ENCODE measurements around the gene AMMECR1L.
"Not testable (repeated sequence)": the region's sequence is repeated elsewhere in the genome, so short reads cannot be mapped to it uniquely, and the experiment has no call there.

AMMECR1L gene

DNA sequence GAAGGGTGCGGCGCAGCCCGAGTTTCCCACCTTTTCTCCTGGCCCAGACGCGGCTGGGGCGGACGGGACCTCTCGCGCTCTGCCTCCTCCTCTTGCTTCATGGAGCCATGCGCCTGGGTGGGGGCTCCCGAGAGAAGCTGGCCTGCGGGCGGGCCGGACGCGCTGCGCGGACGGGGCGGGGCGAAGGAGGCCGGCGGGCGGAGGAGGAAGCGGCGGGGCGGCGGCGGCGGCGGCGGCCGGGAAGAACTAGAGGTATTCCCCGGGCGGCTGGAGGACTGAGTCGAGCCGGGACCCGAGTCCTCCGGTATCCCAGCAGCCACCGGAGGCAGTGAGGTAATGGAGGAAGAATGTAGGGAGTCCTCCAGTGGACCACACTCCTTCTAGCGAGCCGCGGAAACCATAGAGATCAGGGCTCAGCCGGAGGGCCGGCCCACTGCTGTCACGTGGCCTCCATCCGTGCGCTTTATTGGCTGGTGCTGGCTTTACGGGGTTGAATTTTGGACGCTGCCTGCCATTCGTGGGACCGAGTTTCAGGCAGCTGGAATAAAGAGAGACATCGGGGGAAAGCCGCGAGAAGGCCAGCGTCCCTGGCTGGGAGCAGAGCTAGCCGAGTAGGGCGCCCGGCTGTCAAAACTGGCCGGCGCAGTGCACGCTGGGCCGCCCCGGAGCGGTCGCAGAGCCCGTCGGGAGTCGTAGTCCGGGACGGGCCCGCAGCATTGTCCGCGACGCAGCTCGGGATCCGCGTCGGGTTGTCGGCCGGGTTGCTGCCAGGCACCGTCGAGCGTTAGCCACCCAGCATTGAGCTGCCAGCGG is at the start of gene AMMECR1L:
Gene AMMECR1L (minus strand): TSS at position 177 of the 813 bp plus-strand sequence. CDS start 11,722 bp downstream, outside the sequence.
- Histone ChIP-seq H3K4me3 (ENCODE audit: low read length, poor library complexity, severe bottlenecking) (peak within 1 kb of the TSS; percentile 79), H3K79me2 (ENCODE audit: insufficient read depth, low read length) (peaks cover 52% of the 10 kb centered on the region), H2AFZ (ENCODE audit: low read length) (0 out of 2 replicates have a peak within 1 kb of the TSS, but pooled peaks have one; percentile 48), H3K4me1 (ENCODE audit: insufficient read depth, low read length, poor library complexity, severe bottlenecking) (peaks cover 39% of the 10 kb centered on the region), H3K4me2 (ENCODE audit: low read depth, low read length, poor library complexity, severe bottlenecking) (peak within 1 kb of the TSS; percentile 95), H4K20me1 (ENCODE audit: insufficient read depth, low read length, poor library complexity, severe bottlenecking) (peaks cover 29% of the 10 kb centered on the region), H3K9ac (ENCODE audit: low read depth, low read length, poor library complexity, severe bottlenecking) (peak within 1 kb of the TSS; percentile 67)
- H3K9me3 ChIP-seq (ENCODE audit: insufficient read depth, low read depth, low read length); H3F3A ChIP-seq (ENCODE audit: low read depth); H3K36me3 ChIP-seq (ENCODE audit: insufficient read depth, low read length); H3K27me3 ChIP-seq (ENCODE audit: insufficient read depth, low read length, poor library complexity, severe bottlenecking); H3K9me2 ChIP-seq (replicated peaks; ENCODE audit: low read depth, low read length): not testable (repeated sequence)

DNA sequence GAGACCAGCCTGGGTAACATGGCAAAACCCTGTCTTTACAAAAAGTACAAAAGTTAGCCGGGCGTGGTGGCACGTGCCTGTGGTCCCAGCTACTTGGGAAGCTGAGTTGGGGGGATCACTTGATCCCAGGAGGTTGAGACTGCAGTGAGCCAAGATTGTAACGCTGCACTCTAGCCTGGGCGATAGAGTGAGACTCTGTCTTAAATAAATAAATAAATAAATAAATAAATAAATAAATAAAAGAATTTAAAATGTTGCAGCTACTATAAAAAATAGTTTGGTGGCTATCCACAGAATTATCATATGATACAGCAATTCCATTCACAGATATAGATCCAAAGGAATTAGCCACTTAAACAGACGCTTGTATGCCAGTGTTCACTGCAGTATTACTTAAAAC is 49.6 kb upstream of the AMMECR1L start:
- Histone ChIP-seq H3F3A (ENCODE audit: low read depth) (no peaks in the 10 kb centered on the region), H4K20me1 (ENCODE audit: insufficient read depth, low read length, poor library complexity, severe bottlenecking) (no peaks in the 10 kb centered on the region), H2AFZ (ENCODE audit: low read length) (no peak overlapping the region), H3K4me3 (ENCODE audit: low read length, poor library complexity, severe bottlenecking) (no peak overlapping the region), H3K4me2 (ENCODE audit: low read depth, low read length, poor library complexity, severe bottlenecking) (no peak overlapping the region), H3K36me3 (ENCODE audit: insufficient read depth, low read length) (no peaks in the 10 kb centered on the region), H3K9me2 (replicated peaks; ENCODE audit: low read depth, low read length) (no peaks in the 10 kb centered on the region), H3K4me1 (ENCODE audit: insufficient read depth, low read length, poor library complexity, severe bottlenecking) (no peaks in the 10 kb centered on the region), H3K27me3 (ENCODE audit: insufficient read depth, low read length, poor library complexity, severe bottlenecking) (no peaks in the 10 kb centered on the region), H3K9ac (ENCODE audit: low read depth, low read length, poor library complexity, severe bottlenecking) (no peak overlapping the region), H3K79me2 (ENCODE audit: insufficient read depth, low read length) (no peaks in the 10 kb centered on the region), H3K9me3 (ENCODE audit: insufficient read depth, low read depth, low read length) (no peaks in the 10 kb centered on the region)
- TF ChIP-seq, protein P1, sequence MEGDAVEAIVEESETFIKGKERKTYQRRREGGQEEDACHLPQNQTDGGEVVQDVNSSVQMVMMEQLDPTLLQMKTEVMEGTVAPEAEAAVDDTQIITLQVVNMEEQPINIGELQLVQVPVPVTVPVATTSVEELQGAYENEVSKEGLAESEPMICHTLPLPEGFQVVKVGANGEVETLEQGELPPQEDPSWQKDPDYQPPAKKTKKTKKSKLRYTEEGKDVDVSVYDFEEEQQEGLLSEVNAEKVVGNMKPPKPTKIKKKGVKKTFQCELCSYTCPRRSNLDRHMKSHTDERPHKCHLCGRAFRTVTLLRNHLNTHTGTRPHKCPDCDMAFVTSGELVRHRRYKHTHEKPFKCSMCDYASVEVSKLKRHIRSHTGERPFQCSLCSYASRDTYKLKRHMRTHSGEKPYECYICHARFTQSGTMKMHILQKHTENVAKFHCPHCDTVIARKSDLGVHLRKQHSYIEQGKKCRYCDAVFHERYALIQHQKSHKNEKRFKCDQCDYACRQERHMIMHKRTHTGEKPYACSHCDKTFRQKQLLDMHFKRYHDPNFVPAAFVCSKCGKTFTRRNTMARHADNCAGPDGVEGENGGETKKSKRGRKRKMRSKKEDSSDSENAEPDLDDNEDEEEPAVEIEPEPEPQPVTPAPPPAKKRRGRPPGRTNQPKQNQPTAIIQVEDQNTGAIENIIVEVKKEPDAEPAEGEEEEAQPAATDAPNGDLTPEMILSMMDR (conservative IDR thresholded peaks at IDR 0.05; ENCODE audit: low read length), result no peak
- TF ChIP-seq EZH2phosphoT487 (IDR thresholded peaks at IDR 0.05; ENCODE audit: borderline replicate concordance), result no peak

DNA sequence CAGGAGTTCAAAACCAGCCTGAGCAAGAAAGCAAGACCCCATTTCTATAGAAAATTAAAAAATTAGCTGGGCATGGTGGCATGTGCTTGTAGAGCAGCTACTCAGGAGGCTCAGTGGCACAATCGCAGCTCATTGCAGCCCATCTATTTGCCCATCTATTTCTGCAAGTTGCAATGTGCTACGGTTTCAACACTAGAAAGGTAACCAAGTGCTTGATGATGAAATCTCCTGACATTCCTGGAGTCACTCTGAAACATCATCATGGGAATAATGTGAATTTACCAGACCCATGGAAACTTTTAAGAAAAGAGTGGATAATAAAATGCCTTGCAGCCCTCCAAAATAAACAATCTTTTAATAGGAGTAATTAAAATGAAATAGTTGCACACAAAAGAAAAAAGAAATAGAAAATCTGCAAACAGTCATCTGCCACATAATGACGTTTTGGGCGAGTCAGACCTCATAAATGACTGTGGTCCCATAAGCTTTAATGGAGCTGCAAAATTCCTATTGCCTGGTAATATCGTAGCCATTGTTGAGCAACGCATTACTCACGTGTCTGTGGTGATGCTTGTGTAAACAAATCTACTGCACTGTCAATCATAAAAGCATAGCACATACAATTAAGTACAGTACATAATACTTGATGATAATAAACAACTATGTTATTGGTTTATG is 46.6 kb upstream of the AMMECR1L start:
- Histone ChIP-seq H3K9ac (ENCODE audit: low read depth, low read length, poor library complexity, severe bottlenecking) (no peak overlapping the region), H3K36me3 (ENCODE audit: insufficient read depth, low read length) (no peaks in the 10 kb centered on the region), H2AFZ (ENCODE audit: low read length) (no peak overlapping the region), H3K4me3 (ENCODE audit: low read length, poor library complexity, severe bottlenecking) (no peak overlapping the region), H3K27me3 (ENCODE audit: insufficient read depth, low read length, poor library complexity, severe bottlenecking) (no peaks in the 10 kb centered on the region), H3K4me1 (ENCODE audit: insufficient read depth, low read length, poor library complexity, severe bottlenecking) (no peaks in the 10 kb centered on the region), H3F3A (ENCODE audit: low read depth) (no peaks in the 10 kb centered on the region), H3K4me2 (ENCODE audit: low read depth, low read length, poor library complexity, severe bottlenecking) (no peak overlapping the region), H3K79me2 (ENCODE audit: insufficient read depth, low read length) (no peaks in the 10 kb centered on the region), H3K9me2 (replicated peaks; ENCODE audit: low read depth, low read length) (no peaks in the 10 kb centered on the region), H3K9me3 (ENCODE audit: insufficient read depth, low read depth, low read length) (no peaks in the 10 kb centered on the region), H4K20me1 (ENCODE audit: insufficient read depth, low read length, poor library complexity, severe bottlenecking) (no peaks in the 10 kb centered on the region)
- TF ChIP-seq, protein P1 (conservative IDR thresholded peaks at IDR 0.05; ENCODE audit: low read length), result no peak
- TF ChIP-seq EZH2phosphoT487 (IDR thresholded peaks at IDR 0.05; ENCODE audit: borderline replicate concordance), result no peak
